HCT116 (cell line): ENCODE measurements around the gene MSH2. TPM values are rescaled to one million over a fixed set of nuclear protein-coding genes. Genes with fewer than 3 reads are reported as not detected.

Experiments
- ATAC-seq: fragments of 200-7000 bp; cut with Tn5 transposase; 2 replicates; pipeline ENCODE4 v1.9.1; 2020; ENCODE audit warnings: mild to moderate bottlenecking, moderate library complexity
- BruUV-seq: library from RNA; stranded (reverse); fragments of 400-500 nt; replicated peaks from 2 replicates; lab custom pipeline; 2021; lab: Mats Ljungman, UMichigan
- CTCF ChIA-PET: fragments of 300-600 bp; sonication (Branson Sonifier 250); formaldehyde crosslinking; loops from one replicate; lab custom pipeline; 2021; ENCODE audit warnings: antibody characterized with exemption; lab: Charles Lee
- POLR2A ChIA-PET: fragments of 300-600, 350-600 bp; sonication (Branson Sonifier 250); formaldehyde crosslinking; loops from one replicate; lab custom pipeline; 2021; ENCODE audit warnings: antibody characterized with exemption; lab: Charles Lee
- RAD21 ChIA-PET, 2 experiments: fragments of 300-600 bp; sonication (Branson Sonifier 250); formaldehyde crosslinking; loops; one replicate each; lab custom pipeline; 2023; ENCODE audit warnings: low total read pairs in 2 of 2; ENCODE audit not compliant: uncharacterized antibody in 2 of 2, unreplicated experiment in 2 of 2, low non-redundant PET in 1 of 2; lab: Charles Lee
- DNase-seq: peaks from one replicate; pipeline ENCODE4 v3.0.0-alpha.2; 2010; ENCODE audit warnings: low read depth, low spot score
- H2AFZ ChIP-seq: fragments of 200-600 bp; shearing (Covaris generic), sonication (generic); 2 replicates; pipeline ENCODE4 v1.6.1; 2017; ENCODE audit warnings: low read depth, mixed run types, mixed read lengths, antibody characterized with exemption, low read length; ENCODE audit not compliant: poor library complexity, severe bottlenecking
- H3K27ac ChIP-seq: 2 replicates; pipeline ENCODE4 v1.5.1; 2012; ENCODE audit warnings: low read depth, low read length
- H3K27me3 ChIP-seq: fragments of 200-600 bp; sonication (generic); 2 replicates; pipeline ENCODE4 v1.6.1; 2016; ENCODE audit warnings: mixed run types, low read length, mixed read lengths; ENCODE audit not compliant: insufficient read depth
- H3K36me3 ChIP-seq, 2 experiments: fragments of 200-500 bp in 1 of 2; fragments of 200-600 bp in 1 of 2; sonication (Bioruptor generic) in 1 of 2; sonication (generic) in 1 of 2; 2 replicates each; pipeline versions ENCODE4 v1.5.1 to v1.6.1; 2014 to 2016; ENCODE audit warnings: low read length in 2 of 2, inconsistent platforms in 1 of 2, mixed read lengths in 1 of 2, mixed run types in 1 of 2; ENCODE audit not compliant: insufficient read depth in 2 of 2, control insufficient read depth in 1 of 2
- H3K4me1 ChIP-seq, 2 experiments: fragments of 200-600 bp in 1 of 2; sonication (generic) in 1 of 2; 2 replicates each; pipeline versions ENCODE4 v1.5.1 to v1.6.1; 2012 to 2017; ENCODE audit warnings: low read length in 2 of 2, inconsistent platforms in 1 of 2, mild to moderate bottlenecking in 1 of 2, mixed read lengths in 1 of 2, mixed run types in 1 of 2, moderate library complexity in 1 of 2; ENCODE audit not compliant: insufficient read depth in 2 of 2, control insufficient read depth in 1 of 2
- H3K4me2 ChIP-seq: fragments of 200-600 bp; sonication (generic); 2 replicates; pipeline ENCODE4 v1.6.1; 2017; ENCODE audit warnings: mixed run types, low read length, mixed read lengths
- H3K4me3 ChIP-seq, 2 experiments: fragments of 200-600 bp in 1 of 2; sonication (generic) in 1 of 2; replicated peaks in 1 of 2; 2 replicates each; pipeline ENCODE4 v1.5.1; 2011 to 2016; ENCODE audit warnings: low read length in 2 of 2, control low read depth in 1 of 2, low read depth in 1 of 2, mild to moderate bottlenecking in 1 of 2, mixed read lengths in 1 of 2, mixed run types in 1 of 2
- H3K79me2 ChIP-seq: fragments of 200-600 bp; sonication (generic); 2 replicates; pipeline ENCODE4 v1.6.1; 2017; ENCODE audit warnings: mild to moderate bottlenecking, mixed run types, low read length, moderate library complexity, mixed read lengths; ENCODE audit not compliant: insufficient read depth
- H3K9ac ChIP-seq: fragments of 200-600 bp; sonication (generic); 2 replicates; pipeline ENCODE4 v1.6.1; 2016; ENCODE audit warnings: low read length, mixed read lengths
- H3K9me2 ChIP-seq: fragments of 200-600 bp; sonication (generic), shearing (Covaris generic); 2 replicates; pipeline ENCODE4 v1.6.1; 2017; ENCODE audit warnings: mixed run types, mild to moderate bottlenecking, moderate library complexity; ENCODE audit not compliant: insufficient read depth
- H3K9me3 ChIP-seq, 2 experiments: fragments of 200-500 bp in 1 of 2; fragments of 200-600 bp in 1 of 2; sonication (Bioruptor generic) in 1 of 2; sonication (generic) in 1 of 2; 2 replicates each; pipeline ENCODE4 v1.6.1; 2014 to 2017; ENCODE audit warnings: low read length in 2 of 2, mixed read lengths in 2 of 2, inconsistent platforms in 1 of 2, low read depth in 1 of 2, mild to moderate bottlenecking in 1 of 2, mixed run types in 1 of 2, moderate library complexity in 1 of 2; ENCODE audit not compliant: control insufficient read depth in 1 of 2, insufficient read depth in 1 of 2
- H4K20me1 ChIP-seq: fragments of 200-600 bp; sonication (generic), shearing (Covaris generic); 2 replicates; pipeline ENCODE4 v1.6.1; 2017; ENCODE audit warnings: mixed run types, mild to moderate bottlenecking, moderate library complexity; ENCODE audit not compliant: insufficient read depth
- CEBPB ChIP-seq: IDR thresholded peaks from 2 replicates; pipeline ENCODE4 v1.6.1; 2012; ENCODE audit warnings: low read depth
- CTCF ChIP-seq, 3 experiments: fragments of 200-600 bp in 1 of 3; sonication (generic) in 1 of 3; IDR thresholded peaks in 2 of 3; conservative IDR thresholded peaks in 1 of 3; 2 replicates each; pipeline ENCODE4 v1.5.1; 2012 to 2017; ENCODE audit warnings: low read depth in 2 of 3, low read length in 2 of 3, antibody characterized with exemption in 1 of 3, borderline replicate concordance in 1 of 3, control low read depth in 1 of 3, mild to moderate bottlenecking in 1 of 3, mixed read lengths in 1 of 3, mixed run types in 1 of 3, moderate library complexity in 1 of 3; ENCODE audit not compliant: insufficient read depth in 1 of 3
- EGR1 ChIP-seq: IDR thresholded peaks from 2 replicates; pipeline ENCODE4 v1.6.1; 2012; ENCODE audit warnings: low read depth
- ELF1 ChIP-seq: IDR thresholded peaks from 2 replicates; pipeline ENCODE4 v1.6.1; 2012; ENCODE audit warnings: low read depth, borderline replicate concordance
- EZH2phosphoT487 ChIP-seq: fragments of 200-600 bp; IDR thresholded peaks from 2 replicates; pipeline ENCODE4 v1.6.1; 2018; ENCODE audit warnings: antibody characterized with exemption, borderline replicate concordance
- FOSL1 ChIP-seq: IDR thresholded peaks from 2 replicates; pipeline ENCODE4 v1.6.1; 2012; ENCODE audit warnings: low read depth
- JUND ChIP-seq: IDR thresholded peaks from 2 replicates; pipeline ENCODE4 v1.6.1; 2012
- POLR2A ChIP-seq: IDR thresholded peaks from 2 replicates; pipeline ENCODE4 v1.7.0; 2011; ENCODE audit warnings: borderline replicate concordance; ENCODE audit not compliant: insufficient read depth, insufficient read length; ENCODE audit errors: extremely low read depth
- POLR2AphosphoS5 ChIP-seq: IDR thresholded peaks from 2 replicates; pipeline ENCODE4 v1.6.1; 2011; ENCODE audit warnings: mild to moderate bottlenecking, low read depth, low read length, moderate library complexity
- RAD21 ChIP-seq: IDR thresholded peaks from 2 replicates; pipeline ENCODE4 v1.6.1; 2012; ENCODE audit warnings: low read depth, mild to moderate bottlenecking
- SP1 ChIP-seq: IDR thresholded peaks from 2 replicates; pipeline ENCODE4 v1.6.1; 2012; ENCODE audit warnings: low read depth
- YY1 ChIP-seq: IDR thresholded peaks from 2 replicates; pipeline ENCODE4 v1.6.1; 2011; ENCODE audit warnings: low read length, low read depth, moderate library complexity, mild to moderate bottlenecking; ENCODE audit not compliant: insufficient replicate concordance; ENCODE audit errors: extremely low read depth
- ZFX ChIP-seq: fragments of 450-650 bp; IDR thresholded peaks from 2 replicates; pipeline ENCODE4 v1.6.1; 2017
- ZNF274 ChIP-seq: fragments of 200-500 bp; sonication (Bioruptor generic); IDR thresholded peaks from 2 replicates; pipeline ENCODE4 v1.6.1; 2014; ENCODE audit warnings: mild to moderate bottlenecking, low read depth, low read length, inconsistent platforms
- intact Hi-C: fragments of 100-400 bp; cut with micrococcal nuclease; formaldehyde crosslinking; loops from 2 replicates; pipeline ENCODE4 v1.10.0; 2022
- total RNA-seq: library from RNA; stranded (reverse); gene quantifications from one replicate; pipeline ENCODE4 v1.2.1, GENCODE V29; 2021; ENCODE audit not compliant: unreplicated experiment
- TF ChIP-seq, protein P1 (sequence below): IDR thresholded peaks from 2 replicates; pipeline ENCODE4 v1.6.1; 2011; ENCODE audit warnings: mild to moderate bottlenecking, low read length, moderate library complexity; ENCODE audit not compliant: insufficient replicate concordance; ENCODE audit errors: extremely low read depth
- TF ChIP-seq, protein P2 (sequence below): IDR thresholded peaks from 2 replicates; pipeline ENCODE4 v1.6.1; 2012
- TF ChIP-seq, protein P3 (sequence below): IDR thresholded peaks from 2 replicates; pipeline ENCODE4 v1.6.1; 2012

The MSH2 gene
- total RNA-seq, 1 experiment from 2014 or later: 54.9 TPM

DNA sequence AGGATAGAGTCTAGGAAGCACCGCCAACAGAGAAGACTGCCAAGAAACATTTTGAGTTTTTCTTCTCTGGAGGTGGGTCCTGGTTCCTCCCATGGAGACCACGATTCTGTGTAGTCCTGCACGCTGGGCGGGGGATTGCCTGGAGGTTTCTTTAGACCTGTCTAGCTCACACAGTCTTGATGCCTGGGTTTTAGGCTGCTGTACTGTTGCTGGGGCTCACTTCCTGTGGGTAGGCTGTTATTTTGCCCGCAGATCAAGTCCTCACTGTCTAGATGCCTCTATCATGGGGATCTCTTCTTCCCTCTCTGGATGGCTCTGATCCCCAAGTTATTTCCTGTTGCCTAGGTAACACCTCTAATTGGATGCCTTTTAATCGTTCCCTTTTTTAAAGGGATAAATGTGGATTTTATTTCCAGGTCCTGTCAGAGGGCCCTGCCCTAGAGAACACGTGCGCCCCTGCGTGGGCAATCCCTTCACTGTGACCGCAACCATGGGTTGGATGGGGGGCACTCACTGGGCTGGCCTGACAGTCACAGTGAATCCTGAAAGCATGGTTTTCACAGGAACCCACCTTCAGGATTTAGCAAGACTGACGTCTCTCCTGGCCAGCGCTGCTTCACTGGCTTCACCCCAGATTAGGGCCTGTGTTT, 115.7 kb downstream of the MSH2 start:
- no peaks in the 10 kb centered on the region for H3K36me3 ChIP-seq
- BruUV-seq: no TSS peak
- H3K27ac ChIP-seq: no peak overlapping the region
- ChIA-PET CTCF (no interaction called here), POLR2A (no interaction called here), RAD21 (no interaction called here)
- H3K27me3 ChIP-seq: no peaks in the 10 kb centered on the region
- H3K9ac ChIP-seq: no peak overlapping the region
- H3K4me1 ChIP-seq: no peaks in the 10 kb centered on the region
- H3K9me2 ChIP-seq: no peaks in the 10 kb centered on the region
- H3K9me3 ChIP-seq: no peaks in the 10 kb centered on the region
- DNase-seq: no peak
- no peaks in the 10 kb centered on the region for H3K79me2 ChIP-seq
- H4K20me1 ChIP-seq: no peaks in the 10 kb centered on the region
- H3K4me3 ChIP-seq: no peak overlapping the region
- no peak overlapping the region for H2AFZ ChIP-seq
- TF ChIP-seq, protein P1, sequence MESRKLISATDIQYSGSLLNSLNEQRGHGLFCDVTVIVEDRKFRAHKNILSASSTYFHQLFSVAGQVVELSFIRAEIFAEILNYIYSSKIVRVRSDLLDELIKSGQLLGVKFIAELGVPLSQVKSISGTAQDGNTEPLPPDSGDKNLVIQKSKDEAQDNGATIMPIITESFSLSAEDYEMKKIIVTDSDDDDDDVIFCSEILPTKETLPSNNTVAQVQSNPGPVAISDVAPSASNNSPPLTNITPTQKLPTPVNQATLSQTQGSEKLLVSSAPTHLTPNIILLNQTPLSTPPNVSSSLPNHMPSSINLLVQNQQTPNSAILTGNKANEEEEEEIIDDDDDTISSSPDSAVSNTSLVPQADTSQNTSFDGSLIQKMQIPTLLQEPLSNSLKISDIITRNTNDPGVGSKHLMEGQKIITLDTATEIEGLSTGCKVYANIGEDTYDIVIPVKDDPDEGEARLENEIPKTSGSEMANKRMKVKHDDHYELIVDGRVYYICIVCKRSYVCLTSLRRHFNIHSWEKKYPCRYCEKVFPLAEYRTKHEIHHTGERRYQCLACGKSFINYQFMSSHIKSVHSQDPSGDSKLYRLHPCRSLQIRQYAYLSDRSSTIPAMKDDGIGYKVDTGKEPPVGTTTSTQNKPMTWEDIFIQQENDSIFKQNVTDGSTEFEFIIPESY: no peak
- TF ChIP-seq JUND (no peak), ELF1 (no peak), CEBPB (no peak), EGR1 (no peak), SP1 (no peak), EZH2phosphoT487 (no peak), POLR2A (no peak), YY1 (no peak), CTCF (IDR thresholded peaks at IDR 0.05 in 2 of 3, conservative IDR thresholded peaks at IDR 0.05 in 1 of 3; ENCODE audit: borderline replicate concordance in 1 of 3, insufficient read depth in 1 of 3, low read depth in 2 of 3, low read length in 2 of 3) (no peak), POLR2AphosphoS5 (no peak), RAD21 (no peak), ZFX (no peak), FOSL1 (no peak), ZNF274 (no peak)
- TF ChIP-seq, protein P2, sequence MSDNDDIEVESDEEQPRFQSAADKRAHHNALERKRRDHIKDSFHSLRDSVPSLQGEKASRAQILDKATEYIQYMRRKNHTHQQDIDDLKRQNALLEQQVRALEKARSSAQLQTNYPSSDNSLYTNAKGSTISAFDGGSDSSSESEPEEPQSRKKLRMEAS: no peak
- TF ChIP-seq, protein P3, sequence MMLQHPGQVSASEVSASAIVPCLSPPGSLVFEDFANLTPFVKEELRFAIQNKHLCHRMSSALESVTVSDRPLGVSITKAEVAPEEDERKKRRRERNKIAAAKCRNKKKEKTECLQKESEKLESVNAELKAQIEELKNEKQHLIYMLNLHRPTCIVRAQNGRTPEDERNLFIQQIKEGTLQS: no peak
- intact Hi-C loops: no loop called here
- H3K4me2 ChIP-seq: no peak overlapping the region
- ATAC-seq: no peak
